ENCODE measurements around the gene TEX29.

The TEX29 gene

GRCh38 chr13:111292710-111293485 is 27.5 kb upstream of the TEX29 start:
- DNase-seq, result no peak

- no peak for DNase-seq
These were observed 24.6 kb upstream of the TEX29 start for GRCh38 chr13:111295886-111296285.

- peak; percentile 18 for DNase-seq
These were observed 24.0 kb upstream of the TEX29 start for GRCh38 chr13:111296417-111296816.

- DNase-seq, result no peak
These were observed 22.0 kb upstream of the TEX29 start for GRCh38 chr13:111298214-111298975.

- DNase-seq, result no peak
These were observed 18.3 kb upstream of the TEX29 start for GRCh38 chr13:111302045-111302726.

GRCh38 chr13:111303559-111303958 is 16.9 kb upstream of the TEX29 start:
- DNase-seq, result no peak

GRCh38 chr13:111304041-111304544 is 16.3 kb upstream of the TEX29 start:
- DNase-seq, result peak; percentile 53

- no peak for DNase-seq
These were observed 15.7 kb upstream of the TEX29 start for GRCh38 chr13:111304603-111305289.

GRCh38 chr13:111312944-111313590 is 7.4 kb upstream of the TEX29 start:
- no peak for DNase-seq

GRCh38 chr13:111313911-111314425 is 6.5 kb upstream of the TEX29 start:
- DNase-seq, result no peak

GRCh38 chr13:111314852-111315251 is 5.6 kb upstream of the TEX29 start:
- no peak for DNase-seq

GRCh38 chr13:111315347-111315995 is 5.0 kb upstream of the TEX29 start:
- DNase-seq, result no peak

- no peak for DNase-seq
These were observed 4.2 kb upstream of the TEX29 start for GRCh38 chr13:111316161-111316730.

GRCh38 chr13:111317042-111317550 is 3.3 kb upstream of the TEX29 start:
- no peak for DNase-seq

- no peak for DNase-seq
These were observed 2.7 kb upstream of the TEX29 start for GRCh38 chr13:111317571-111318345.

GRCh38 chr13:111318386-111318785 is 2.1 kb upstream of the TEX29 start:
- no peak for DNase-seq

GRCh38 chr13:111319521-111319920 is 921 bp upstream of the TEX29 start:
- no peak for DNase-seq

- DNase-seq, result no peak
These were observed 1.8 kb downstream of the TEX29 start for GRCh38 chr13:111322001-111322915.

GRCh38 chr13:111322916-111323331 is 2.5 kb downstream of the TEX29 start:
- DNase-seq, result no peak
